ENCODE measurements around the gene FGFBP1. TPM values are rescaled to one million over a fixed set of nuclear protein-coding genes. Genes with fewer than 3 reads are reported as not detected.

The FGFBP1 gene
- total RNA-seq: not detected
- polyA plus RNA-seq (ENCODE audit: insufficient read length in 2 of 2): not detected
- long read RNA-seq, donor 1: 0 reads
- long read RNA-seq, donor 2: 0 reads
- long read RNA-seq, donor 3: 0 reads
- long read RNA-seq, donor 4: 0 reads

- no peaks in the 10 kb centered on the region for H3K4me1 ChIP-seq (ENCODE audit: control insufficient read depth, insufficient read depth, low read length)
- DNase-seq (ENCODE audit: low read depth in 4 of 6, low spot score in 6 of 6): no peak
- no peaks in the 10 kb centered on the region for H3K27me3 ChIP-seq (ENCODE audit: control insufficient read depth, insufficient read depth, low read length)
- no peak within 1 kb of the TSS for H3K27ac ChIP-seq (ENCODE audit: low read depth, low read length)
- no CpG with 5 or more reads among the region's 4 CpGs for WGBS (ENCODE audit: insufficient coverage)
- H3K36me3 ChIP-seq (ENCODE audit: control insufficient read depth, insufficient read depth, low read length): no peaks in the 10 kb centered on the region
- no peaks in the 10 kb centered on the region for H3K9me3 ChIP-seq (ENCODE audit: control insufficient read depth, insufficient read depth, low read length)
- no peak within 1 kb of the TSS for H3K4me3 ChIP-seq (ENCODE audit: low read depth, low read length)
These were observed at the start of gene FGFBP1 for GRCh38 chr4:15938640-15939039. Gene FGFBP1, minus strand, starts transcription at chr4:15938740. Its CDS starts 2,108 bp downstream, at chr4:15936632.

GRCh38 chr4:15988222-15988621 lies 49.7 kb upstream of the FGFBP1 start:
- H3K36me3 ChIP-seq (ENCODE audit: control insufficient read depth, insufficient read depth, low read length): peaks cover 12% of the 10 kb centered on the region
- H3K9me3 ChIP-seq (ENCODE audit: control insufficient read depth, insufficient read depth, low read length): no peaks in the 10 kb centered on the region
- H3K4me1 ChIP-seq (ENCODE audit: control insufficient read depth, insufficient read depth, low read length): no peaks in the 10 kb centered on the region
- no peaks in the 10 kb centered on the region for H3K27me3 ChIP-seq (ENCODE audit: control insufficient read depth, insufficient read depth, low read length)
- no CpG with 5 or more reads among the region's 1 CpG for WGBS (ENCODE audit: insufficient coverage)
- H3K27ac ChIP-seq (ENCODE audit: low read depth, low read length): no peak overlapping the region
- H3K4me3 ChIP-seq (ENCODE audit: low read depth, low read length): no peak overlapping the region
- DNase-seq (ENCODE audit: low read depth in 4 of 6, low spot score in 6 of 6): no peak

GRCh38 chr4:15986907-15987306 lies 48.4 kb upstream of the FGFBP1 start:
- Histone ChIP-seq H3K27me3 (ENCODE audit: control insufficient read depth, insufficient read depth, low read length) (no peaks in the 10 kb centered on the region), H3K4me3 (ENCODE audit: low read depth, low read length) (no peak overlapping the region), H3K36me3 (ENCODE audit: control insufficient read depth, insufficient read depth, low read length) (peaks cover 14% of the 10 kb centered on the region), H3K4me1 (ENCODE audit: control insufficient read depth, insufficient read depth, low read length) (no peaks in the 10 kb centered on the region), H3K27ac (ENCODE audit: low read depth, low read length) (no peak overlapping the region), H3K9me3 (ENCODE audit: control insufficient read depth, insufficient read depth, low read length) (no peaks in the 10 kb centered on the region)
- DNase-seq (ENCODE audit: low read depth in 4 of 6, low spot score in 6 of 6): peak in 1 of 6 donors; percentile 34
- 63% methylated on average over 4 of the region's 5 CpGs for WGBS (ENCODE audit: insufficient coverage)

- H3K9me3 ChIP-seq (ENCODE audit: control insufficient read depth, insufficient read depth, low read length): no peaks in the 10 kb centered on the region
- no peak for DNase-seq (ENCODE audit: low read depth in 4 of 6, low spot score in 6 of 6)
- H3K27ac ChIP-seq (ENCODE audit: low read depth, low read length): no peak overlapping the region
- no peaks in the 10 kb centered on the region for H3K4me1 ChIP-seq (ENCODE audit: control insufficient read depth, insufficient read depth, low read length)
- 90% methylated on average over 2 of the region's 2 CpGs for WGBS (ENCODE audit: insufficient coverage)
- H3K4me3 ChIP-seq (ENCODE audit: low read depth, low read length): no peak overlapping the region
- no peaks in the 10 kb centered on the region for H3K27me3 ChIP-seq (ENCODE audit: control insufficient read depth, insufficient read depth, low read length)
- H3K36me3 ChIP-seq (ENCODE audit: control insufficient read depth, insufficient read depth, low read length): peaks cover 12% of the 10 kb centered on the region
These were observed 45.1 kb upstream of the FGFBP1 start for GRCh38 chr4:15983610-15984009.

GRCh38 chr4:15982842-15983524 lies 44.4 kb upstream of the FGFBP1 start:
- Histone ChIP-seq H3K4me1 (ENCODE audit: control insufficient read depth, insufficient read depth, low read length) (no peaks in the 10 kb centered on the region), H3K27me3 (ENCODE audit: control insufficient read depth, insufficient read depth, low read length) (no peaks in the 10 kb centered on the region), H3K27ac (ENCODE audit: low read depth, low read length) (no peak overlapping the region), H3K36me3 (ENCODE audit: control insufficient read depth, insufficient read depth, low read length) (peaks cover 13% of the 10 kb centered on the region), H3K9me3 (ENCODE audit: control insufficient read depth, insufficient read depth, low read length) (no peaks in the 10 kb centered on the region), H3K4me3 (ENCODE audit: low read depth, low read length) (no peak overlapping the region)
- DNase-seq (ENCODE audit: low read depth in 4 of 6, low spot score in 6 of 6): no peak
- 100% methylated on average over 6 of the region's 8 CpGs for WGBS (ENCODE audit: insufficient coverage)

GRCh38 chr4:15976456-15977447 lies 38.2 kb upstream of the FGFBP1 start:
- DNase-seq (ENCODE audit: low read depth in 4 of 6, low spot score in 6 of 6): no peak
- 82% methylated on average over 7 of the region's 7 CpGs for WGBS (ENCODE audit: insufficient coverage)
- no peak overlapping the region for H3K27ac ChIP-seq (ENCODE audit: low read depth, low read length)
- no peaks in the 10 kb centered on the region for H3K4me1 ChIP-seq (ENCODE audit: control insufficient read depth, insufficient read depth, low read length)
- H3K27me3 ChIP-seq (ENCODE audit: control insufficient read depth, insufficient read depth, low read length): no peaks in the 10 kb centered on the region
- no peaks in the 10 kb centered on the region for H3K9me3 ChIP-seq (ENCODE audit: control insufficient read depth, insufficient read depth, low read length)
- H3K4me3 ChIP-seq (ENCODE audit: low read depth, low read length): no peak overlapping the region
- H3K36me3 ChIP-seq (ENCODE audit: control insufficient read depth, insufficient read depth, low read length): peaks cover 5% of the 10 kb centered on the region

- WGBS (ENCODE audit: insufficient coverage): 99% methylated on average over 8 of the region's 9 CpGs
- no peak overlapping the region for H3K4me3 ChIP-seq (ENCODE audit: low read depth, low read length)
- H3K9me3 ChIP-seq (ENCODE audit: control insufficient read depth, insufficient read depth, low read length): peaks cover 2% of the 10 kb centered on the region
- peaks cover 3% of the 10 kb centered on the region for H3K36me3 ChIP-seq (ENCODE audit: control insufficient read depth, insufficient read depth, low read length)
- no peaks in the 10 kb centered on the region for H3K4me1 ChIP-seq (ENCODE audit: control insufficient read depth, insufficient read depth, low read length)
- DNase-seq (ENCODE audit: low read depth in 4 of 6, low spot score in 6 of 6): no peak
- H3K27me3 ChIP-seq (ENCODE audit: control insufficient read depth, insufficient read depth, low read length): no peaks in the 10 kb centered on the region
- H3K27ac ChIP-seq (ENCODE audit: low read depth, low read length): no peak overlapping the region
These were observed 32.7 kb upstream of the FGFBP1 start for GRCh38 chr4:15971068-15971801.

- 95% methylated on average over 4 of the region's 11 CpGs for WGBS (ENCODE audit: insufficient coverage)
- Histone ChIP-seq H3K27me3 (ENCODE audit: control insufficient read depth, insufficient read depth, low read length) (no peaks in the 10 kb centered on the region), H3K9me3 (ENCODE audit: control insufficient read depth, insufficient read depth, low read length) (peaks cover 4% of the 10 kb centered on the region), H3K4me1 (ENCODE audit: control insufficient read depth, insufficient read depth, low read length) (no peaks in the 10 kb centered on the region), H3K27ac (ENCODE audit: low read depth, low read length) (no peak overlapping the region), H3K36me3 (ENCODE audit: control insufficient read depth, insufficient read depth, low read length) (no peaks in the 10 kb centered on the region), H3K4me3 (ENCODE audit: low read depth, low read length) (no peak overlapping the region)
- peak in 1 of 6 donors; percentile 66 for DNase-seq (ENCODE audit: low read depth in 4 of 6, low spot score in 6 of 6)
These were observed 30.2 kb upstream of the FGFBP1 start for GRCh38 chr4:15968551-15969300.

- Histone ChIP-seq H3K36me3 (ENCODE audit: control insufficient read depth, insufficient read depth, low read length) (no peaks in the 10 kb centered on the region), H3K27me3 (ENCODE audit: control insufficient read depth, insufficient read depth, low read length) (no peaks in the 10 kb centered on the region), H3K4me3 (ENCODE audit: low read depth, low read length) (no peak overlapping the region), H3K4me1 (ENCODE audit: control insufficient read depth, insufficient read depth, low read length) (peaks cover 12% of the 10 kb centered on the region), H3K9me3 (ENCODE audit: control insufficient read depth, insufficient read depth, low read length) (peaks cover 4% of the 10 kb centered on the region), H3K27ac (ENCODE audit: low read depth, low read length) (no peak overlapping the region)
- 86% methylated on average over 5 of the region's 5 CpGs for WGBS (ENCODE audit: insufficient coverage)
- DNase-seq (ENCODE audit: low read depth in 4 of 6, low spot score in 6 of 6): no peak
These were observed 26.8 kb upstream of the FGFBP1 start for GRCh38 chr4:15965325-15965724.
